ENCODE results near the gene LRRC55. TPM values are rescaled to one million over a fixed set of nuclear protein-coding genes. Genes with fewer than 3 reads are reported as not detected.

LRRC55 gene
- total RNA-seq, 1 experiment from 2014 or later, result not detected

- DNase-seq, result no peak
- Mint-ChIP-seq H3K27ac (ENCODE audit: unreplicated experiment) (no peak overlapping the region), H3K27me3 (ENCODE audit: unreplicated experiment) (peaks cover 46% of the 10 kb centered on the region), H3K9me3 (ENCODE audit: low read depth, unreplicated experiment) (no peaks in the 10 kb centered on the region), H3K4me3 (ENCODE audit: low read depth, unreplicated experiment) (no peak overlapping the region), H3K4me1 (ENCODE audit: low read depth, unreplicated experiment) (peaks cover 8% of the 10 kb centered on the region), H3K36me3 (ENCODE audit: insufficient read depth, unreplicated experiment) (no peaks in the 10 kb centered on the region)
- BruUV-seq (replicated peaks), result no TSS peak
- no peak for TF ChIP-seq CTCF (IDR thresholded peaks at IDR 0.05; ENCODE audit: unreplicated experiment)
- intact Hi-C loops (cut with micrococcal nuclease; ENCODE audit: unreplicated experiment), result no loop called here
- CTCF ChIA-PET, result no interaction called here
Measured at GRCh38 chr11:57161351-57161750, 20.4 kb upstream of the LRRC55 start.

- intact Hi-C loops (cut with micrococcal nuclease; ENCODE audit: unreplicated experiment), result no loop called here
- no peaks in the 10 kb centered on the region for H3K36me3 Mint-ChIP-seq (ENCODE audit: insufficient read depth, unreplicated experiment)
- H3K27ac Mint-ChIP-seq (ENCODE audit: unreplicated experiment), result no peak overlapping the region
- TF ChIP-seq CTCF (IDR thresholded peaks at IDR 0.05; ENCODE audit: unreplicated experiment), result no peak
- H3K4me1 Mint-ChIP-seq (ENCODE audit: low read depth, unreplicated experiment), result peaks cover 4% of the 10 kb centered on the region
- no peak for DNase-seq
- CTCF ChIA-PET, result no interaction called here
- H3K27me3 Mint-ChIP-seq (ENCODE audit: unreplicated experiment), result peaks cover 46% of the 10 kb centered on the region
- no peak overlapping the region for H3K4me3 Mint-ChIP-seq (ENCODE audit: low read depth, unreplicated experiment)
- H3K9me3 Mint-ChIP-seq (ENCODE audit: low read depth, unreplicated experiment), result no peaks in the 10 kb centered on the region
- BruUV-seq (replicated peaks), result no TSS peak
Measured at GRCh38 chr11:57162179-57162898, 19.4 kb upstream of the LRRC55 start.

GRCh38 chr11:57163160-57163868 is 18.4 kb upstream of the LRRC55 start:
- intact Hi-C loops (cut with micrococcal nuclease; ENCODE audit: unreplicated experiment), result no loop called here
- Mint-ChIP-seq H3K36me3 (ENCODE audit: insufficient read depth, unreplicated experiment) (no peaks in the 10 kb centered on the region), H3K27me3 (ENCODE audit: unreplicated experiment) (peaks cover 52% of the 10 kb centered on the region), H3K4me3 (ENCODE audit: low read depth, unreplicated experiment) (no peak overlapping the region), H3K27ac (ENCODE audit: unreplicated experiment) (no peak overlapping the region), H3K4me1 (ENCODE audit: low read depth, unreplicated experiment) (no peaks in the 10 kb centered on the region), H3K9me3 (ENCODE audit: low read depth, unreplicated experiment) (peaks cover 1% of the 10 kb centered on the region)
- BruUV-seq (replicated peaks), result no TSS peak
- CTCF ChIA-PET, result no interaction called here
- TF ChIP-seq CTCF (IDR thresholded peaks at IDR 0.05; ENCODE audit: unreplicated experiment), result no peak
- no peak for DNase-seq

GRCh38 chr11:57164317-57164716 is 17.4 kb upstream of the LRRC55 start:
- Mint-ChIP-seq H3K4me3 (ENCODE audit: low read depth, unreplicated experiment) (no peak overlapping the region), H3K9me3 (ENCODE audit: low read depth, unreplicated experiment) (peaks cover 3% of the 10 kb centered on the region), H3K36me3 (ENCODE audit: insufficient read depth, unreplicated experiment) (no peaks in the 10 kb centered on the region), H3K27me3 (ENCODE audit: unreplicated experiment) (peaks cover 62% of the 10 kb centered on the region), H3K27ac (ENCODE audit: unreplicated experiment) (no peak overlapping the region), H3K4me1 (ENCODE audit: low read depth, unreplicated experiment) (no peaks in the 10 kb centered on the region)
- CTCF ChIA-PET, result no interaction called here
- intact Hi-C loops (cut with micrococcal nuclease; ENCODE audit: unreplicated experiment), result no loop called here
- no peak for TF ChIP-seq CTCF (IDR thresholded peaks at IDR 0.05; ENCODE audit: unreplicated experiment)
- no TSS peak for BruUV-seq (replicated peaks)
- DNase-seq, result no peak

Data from Calu3 (cell line).